Epithelial cell of proximal tubule (primary cell): ENCODE data around the gene TRNP1. TPM values are rescaled to one million over a fixed set of nuclear protein-coding genes. Genes with fewer than 3 reads are reported as not detected.
A peak's percentile ranks its signal among the peaks of the same experiment; 100 is the strongest.

ENCODE experiments used
- DNase-seq: peaks from one replicate; pipeline ENCODE4 v3.0.0-alpha.2; 2011; ENCODE audit warnings: low read depth
- H3K4me3 ChIP-seq: 2 replicates; pipeline ENCODE4 v1.5.1; 2011; ENCODE audit warnings: low read depth, mild to moderate bottlenecking, low read length
- CTCF ChIP-seq: conservative IDR thresholded peaks from 2 replicates; pipeline ENCODE4 v1.5.1; 2012; ENCODE audit warnings: low read depth, mild to moderate bottlenecking, low read length
- total RNA-seq: library from RNA; depleted of rRNA; stranded (reverse); fragments of >200 nt; gene quantifications from 2 replicates; pipeline ENCODE4 v1.2.3, GENCODE V29; 2015

The TRNP1 gene
- total RNA-seq, 1 donor from 2014 or later, result 159 TPM

GRCh38 chr1:27007909-27008582 is 14.6 kb downstream of the TRNP1 start:
- no peak for TF ChIP-seq CTCF
- no peak overlapping the region for H3K4me3 ChIP-seq
- DNase-seq, result no peak

GRCh38 chr1:27009601-27010197 is 16.2 kb downstream of the TRNP1 start:
- no peak overlapping the region for H3K4me3 ChIP-seq
- DNase-seq, result no peak
- no peak for TF ChIP-seq CTCF

- no peak for TF ChIP-seq CTCF
- no peak for DNase-seq
- no peak overlapping the region for H3K4me3 ChIP-seq
Measured at GRCh38 chr1:27010226-27010994, 16.9 kb downstream of the TRNP1 start.

GRCh38 chr1:27011058-27011764 is 17.7 kb downstream of the TRNP1 start:
- TF ChIP-seq CTCF, result no peak
- H3K4me3 ChIP-seq, result no peak overlapping the region
- DNase-seq, result no peak

- no peak for TF ChIP-seq CTCF
- H3K4me3 ChIP-seq, result peak overlapping the region; percentile 17
- DNase-seq, result no peak
Measured at GRCh38 chr1:27011976-27012563, 18.6 kb downstream of the TRNP1 start.

GRCh38 chr1:27015260-27015659 is 21.8 kb downstream of the TRNP1 start:
- no peak overlapping the region for H3K4me3 ChIP-seq
- DNase-seq, result no peak
- no peak for TF ChIP-seq CTCF
